Measurements from ENCODE around the gene FIBCD1.

- TF ChIP-seq POLR2A (IDR thresholded peaks at IDR 0.05; ENCODE audit: low read depth, low read length) = no peak
- no peak for TF ChIP-seq POLR2AphosphoS5 (IDR thresholded peaks at IDR 0.05; ENCODE audit: low read depth, low read length)
- TF ChIP-seq TAF1 (IDR thresholded peaks at IDR 0.05; ENCODE audit: low read depth, low read length) = no peak
- no peak for TF ChIP-seq SPI1 (IDR thresholded peaks at IDR 0.05; ENCODE audit: low read depth, low read length)
Measured at GRCh38 chr9:130944510-130945058, 5.5 kb upstream of the FIBCD1 start.
